Dermis blood vessel endothelial cell (primary cell): Measurements from ENCODE around the gene PYGO1. TPM values are rescaled to one million over a fixed set of nuclear protein-coding genes. Genes with fewer than 3 reads are reported as not detected.
"Not testable (repeated sequence)": the region's sequence is repeated elsewhere in the genome, so short reads cannot be mapped to it uniquely, and the experiment has no call there.

Experiments
- DNase-seq: peaks from one replicate; pipeline ENCODE4 v3.0.0; 2010
- total RNA-seq: library from RNA; depleted of rRNA; stranded (reverse); fragments of >200 nt; gene quantifications from 2 replicates; pipeline ENCODE4 v1.2.3, GENCODE V29; 2014

PYGO1 gene
- total RNA-seq, 1 donor from 2014 or later = 0.51 TPM

DNA sequence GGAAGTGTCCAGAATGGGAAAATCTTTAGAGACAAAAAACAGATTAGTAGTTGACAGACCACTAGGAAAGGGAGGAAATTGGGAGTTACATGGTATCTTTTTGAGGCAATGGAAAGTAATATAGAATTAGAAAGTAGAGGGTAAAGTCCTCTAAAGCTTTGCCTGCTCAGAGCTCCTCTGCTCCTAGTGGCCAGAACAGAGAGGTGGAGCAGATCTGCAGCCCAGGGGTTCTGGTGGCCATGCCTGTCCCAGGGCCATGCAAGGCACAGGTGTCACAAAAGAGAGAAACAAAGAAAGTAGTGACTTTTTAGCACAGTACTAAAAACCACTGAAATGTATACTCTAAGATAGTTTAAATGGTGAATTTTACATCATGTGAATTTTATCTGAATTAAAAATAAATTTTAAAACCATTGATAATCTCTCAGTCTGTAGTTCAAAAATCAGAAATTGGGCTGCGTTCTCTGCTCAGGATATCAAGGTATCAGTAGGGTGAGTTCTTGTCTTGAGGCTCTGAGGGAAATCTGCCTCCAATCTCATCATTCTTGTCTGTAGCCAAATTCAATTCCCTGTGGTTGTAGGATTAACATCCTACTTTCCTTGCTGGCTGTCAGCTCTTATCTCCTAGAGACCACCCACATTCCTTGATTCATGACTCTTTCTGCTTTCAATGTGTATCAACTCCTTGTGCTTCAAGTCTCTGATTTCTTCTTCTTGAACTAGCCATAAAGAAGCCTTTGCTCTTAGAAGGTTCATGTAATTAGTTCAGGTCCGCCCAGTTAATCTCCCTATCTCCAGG, 23.6 kb downstream of the PYGO1 start:
- no peak for DNase-seq

DNA sequence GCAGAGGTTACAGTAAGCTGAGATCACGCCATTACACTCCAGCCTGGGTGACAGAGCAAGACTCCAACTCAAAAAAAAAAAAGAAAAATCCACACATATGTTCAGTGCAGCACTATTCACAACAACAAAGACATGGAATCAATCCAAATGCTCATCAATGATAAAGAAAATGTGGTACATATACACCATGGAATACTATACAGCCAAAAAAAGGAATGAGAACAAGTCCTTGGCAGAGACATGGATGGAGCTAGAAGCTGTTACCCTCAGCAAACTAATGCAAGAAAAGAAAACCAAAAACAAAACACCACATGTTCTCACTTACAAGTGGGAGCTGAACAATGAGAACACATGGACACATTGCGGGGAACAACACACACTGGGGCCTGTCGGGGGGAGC, 25.5 kb downstream of the PYGO1 start:
- no peak for DNase-seq

DNA sequence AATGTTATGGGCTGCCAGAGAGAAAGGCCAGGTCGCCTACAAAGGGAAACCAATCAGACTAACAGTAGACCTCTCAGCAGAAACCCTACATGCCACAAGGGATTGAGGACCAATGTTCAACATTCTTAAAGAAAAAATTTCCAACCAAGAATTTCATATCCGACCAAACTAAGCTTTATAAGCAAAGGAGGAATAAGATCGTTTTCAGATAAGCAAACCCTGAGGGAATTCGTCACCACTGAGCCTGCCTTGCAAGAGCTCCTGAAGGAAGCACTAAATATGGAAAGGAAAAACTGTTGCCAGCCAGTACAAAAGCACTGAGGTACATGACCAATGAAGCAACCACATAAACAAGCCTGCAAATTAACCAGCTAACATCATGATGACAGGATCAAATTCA, 33.1 kb downstream of the PYGO1 start:
- DNase-seq = no peak

DNA sequence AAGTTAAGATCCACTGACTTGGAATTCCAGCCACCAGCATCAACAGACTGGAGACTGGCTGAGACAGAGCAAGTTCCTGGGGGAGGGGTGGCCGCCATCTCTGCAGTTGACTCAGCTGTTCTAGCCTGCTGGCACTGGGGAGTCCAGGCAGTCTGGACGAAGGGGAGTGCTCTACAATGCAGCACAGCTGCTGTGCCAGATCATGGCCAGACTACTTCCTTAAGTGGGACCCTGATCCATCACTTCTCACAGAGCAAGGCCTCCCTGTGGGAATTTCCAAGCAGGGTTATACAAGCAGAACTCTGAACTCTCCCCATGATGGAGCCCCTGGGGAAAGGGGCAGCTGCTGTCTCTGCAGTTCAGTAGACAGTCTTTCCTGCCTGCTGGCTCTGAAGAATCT, 35.2 kb downstream of the PYGO1 start:
- no peak for DNase-seq

DNA sequence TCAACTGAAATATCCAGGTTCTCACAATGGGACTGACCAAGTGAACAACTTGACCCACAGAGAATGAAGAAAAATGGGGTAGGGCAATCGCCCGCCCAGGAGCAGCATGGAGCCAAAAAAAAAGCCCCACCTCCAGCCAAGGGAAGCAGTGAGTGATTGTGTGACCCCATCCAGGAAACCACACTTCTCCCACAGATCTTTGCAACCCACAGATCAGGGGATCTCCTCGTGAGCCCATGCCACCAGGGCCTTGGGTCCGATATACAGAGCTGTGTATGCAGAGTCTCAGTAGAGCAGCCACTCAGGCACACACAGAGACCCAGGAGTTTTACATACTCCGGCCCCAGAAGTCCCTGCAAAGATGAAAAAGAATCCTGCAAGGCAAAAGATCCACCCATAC, 35.7 kb downstream of the PYGO1 start:
- no peak for DNase-seq

DNA sequence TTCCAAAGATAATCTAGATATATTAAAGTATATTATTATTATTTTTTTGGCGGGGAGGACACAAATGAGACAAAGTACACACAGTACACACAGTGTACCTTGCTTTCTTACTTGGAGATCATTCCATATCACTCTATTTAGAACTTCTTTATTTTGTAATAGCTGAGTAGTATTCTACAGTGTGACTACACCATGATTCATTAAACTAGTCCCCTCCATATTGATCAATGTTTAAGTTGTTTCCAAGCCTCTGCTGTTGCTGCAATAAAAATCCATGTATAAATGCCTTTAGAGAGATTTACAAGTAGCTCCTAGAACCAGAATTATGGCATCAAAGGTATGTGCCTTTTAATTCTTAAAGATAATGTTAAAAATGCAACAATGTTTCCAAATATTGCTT, 38.8 kb downstream of the PYGO1 start:
- DNase-seq = no peak

DNA sequence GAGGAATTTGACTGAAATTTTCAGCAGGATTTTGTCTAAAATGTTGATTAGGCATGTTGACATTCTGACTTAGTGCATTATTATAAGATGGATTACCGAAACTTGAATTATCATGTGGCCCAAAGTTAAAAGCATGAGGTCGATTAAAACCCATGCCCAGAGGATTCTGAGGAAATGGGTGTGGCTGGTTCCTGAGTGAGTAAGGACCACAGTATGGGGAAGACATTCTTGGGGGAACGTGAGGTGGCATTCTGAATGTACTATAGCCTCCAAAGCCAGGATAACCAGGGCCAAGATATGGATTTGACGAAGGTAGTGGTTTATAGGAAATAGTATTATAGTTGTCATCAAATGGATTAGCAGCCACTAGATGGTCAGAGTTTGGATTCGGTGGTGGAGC, 41.4 kb downstream of the PYGO1 start:
- DNase-seq = no peak

DNA sequence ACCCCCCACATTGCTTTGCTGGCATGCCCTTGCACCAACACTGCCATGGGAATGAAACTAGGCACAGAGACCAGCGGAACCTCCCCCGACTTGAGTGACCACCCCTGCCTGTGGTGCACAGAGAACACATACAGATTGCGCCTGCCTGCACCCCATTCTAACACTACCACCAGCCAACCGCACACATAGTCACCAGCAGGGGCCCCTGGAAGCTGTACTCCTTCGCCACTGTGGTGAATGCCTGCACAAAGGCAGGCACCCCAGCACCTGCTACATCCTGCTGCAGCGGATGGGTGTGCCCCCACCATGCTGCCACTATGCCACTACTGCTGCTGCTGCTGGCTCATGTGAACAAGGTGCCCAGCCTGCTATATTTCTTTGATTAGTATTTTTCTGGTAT, 52.7 kb downstream of the PYGO1 start:
- DNase-seq = no peak

DNA sequence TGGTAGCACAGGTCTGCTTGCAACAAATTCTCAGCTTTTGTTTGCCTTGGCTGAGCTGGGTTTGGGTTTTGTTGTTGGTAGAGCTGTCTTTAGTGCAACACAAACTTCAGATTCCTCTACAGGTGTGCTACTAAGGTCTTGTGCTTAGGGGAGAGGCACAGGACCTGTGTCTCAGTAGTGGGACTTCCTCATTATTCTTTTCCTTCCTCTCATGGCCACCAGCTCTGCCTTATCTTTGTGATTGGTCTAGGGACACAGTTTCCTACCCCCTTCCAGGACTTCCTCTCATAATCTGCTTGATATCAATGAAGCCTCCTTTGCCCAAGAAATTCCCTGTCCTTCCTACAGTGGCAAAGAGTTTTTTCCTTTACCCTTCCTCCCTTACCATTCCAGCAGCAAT, 55.2 kb downstream of the PYGO1 start:
- no peak for DNase-seq

DNA sequence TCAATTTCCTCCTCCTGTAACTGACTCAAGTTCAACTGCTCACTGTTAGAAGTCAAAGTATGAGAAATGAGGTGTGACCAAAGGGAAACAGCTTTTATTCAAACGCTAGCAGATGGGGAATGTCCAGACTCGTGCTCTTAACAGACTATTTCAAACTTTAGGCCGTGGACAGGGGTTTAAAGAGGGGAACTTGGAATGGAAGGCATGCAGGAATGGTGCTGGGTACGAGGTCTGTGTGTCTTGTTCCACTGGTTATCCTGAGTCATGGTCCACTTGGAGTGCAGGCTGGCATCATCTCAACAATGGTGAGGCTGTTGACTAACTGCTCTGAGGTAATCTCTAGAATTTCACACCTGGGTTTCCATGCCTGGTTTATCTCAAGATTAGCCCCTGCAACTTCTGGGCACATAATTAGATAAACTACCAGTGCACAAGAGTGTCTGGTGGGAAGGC, 57.3 kb downstream of the PYGO1 start:
- DNase-seq = no peak

DNA sequence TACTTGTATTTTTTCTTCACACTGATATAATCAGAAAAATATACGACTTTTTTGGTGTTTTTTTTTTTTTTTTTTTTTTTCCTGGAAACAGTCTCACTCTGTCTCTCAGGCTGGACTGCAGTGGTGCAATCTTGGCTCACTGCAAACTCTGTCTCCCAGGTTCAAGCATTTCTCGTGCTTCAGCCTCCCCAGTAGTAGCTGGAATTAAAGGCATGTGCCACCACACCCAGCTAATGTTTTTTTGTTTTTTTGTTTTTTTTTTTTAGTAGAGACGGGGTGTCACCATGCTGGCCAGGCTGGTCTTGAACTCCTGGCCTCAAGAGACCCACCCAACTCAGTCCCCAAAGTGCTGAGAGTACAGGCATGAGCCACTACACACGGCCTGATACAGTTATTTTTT, 59.3 kb downstream of the PYGO1 start:
- DNase-seq = no peak

DNA sequence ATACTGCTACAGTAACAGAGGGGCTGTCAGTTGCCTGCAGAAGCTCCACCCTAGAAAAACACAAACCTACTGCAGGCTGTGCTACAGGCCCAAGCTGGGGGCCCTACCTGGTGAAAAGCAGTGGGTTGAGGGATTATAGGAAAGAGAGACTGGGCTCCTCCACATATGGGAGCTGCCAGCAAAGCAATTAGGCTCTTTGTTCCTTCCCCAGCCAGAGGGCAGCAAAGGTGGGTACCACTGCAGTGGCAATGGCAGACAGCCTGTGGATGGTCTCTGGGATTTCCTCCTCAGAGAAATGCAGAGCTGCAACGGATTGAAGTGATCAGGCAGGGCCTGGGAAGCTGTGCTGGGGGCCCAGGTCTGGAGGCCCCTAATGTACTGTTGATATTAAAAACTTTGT, 61.0 kb downstream of the PYGO1 start:
- DNase-seq = no peak

DNA sequence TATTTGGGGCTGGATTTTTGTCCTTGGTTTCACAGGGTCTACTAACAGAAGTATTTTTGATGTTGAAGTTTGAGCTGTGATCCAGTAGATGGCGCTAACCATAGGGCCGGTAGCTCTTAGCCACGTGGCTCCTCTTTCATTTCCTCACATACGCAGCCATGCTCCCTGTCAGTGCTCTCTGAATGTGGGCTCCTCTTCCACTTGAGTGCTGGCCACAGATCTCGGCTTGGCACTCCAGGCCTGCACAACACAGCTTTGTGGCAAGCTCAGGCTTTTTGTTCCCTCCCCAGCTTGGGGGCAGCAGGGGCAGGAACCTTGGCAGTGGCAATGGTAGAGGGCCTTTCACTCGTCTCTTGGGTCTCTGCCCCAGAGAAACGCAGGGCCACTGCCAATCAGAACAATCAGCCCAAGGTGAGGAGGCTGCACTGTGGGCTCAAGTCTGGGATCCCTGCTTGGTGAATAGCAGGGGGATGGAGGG, 61.5 kb downstream of the PYGO1 start:
- peak; percentile 73 for DNase-seq

DNA sequence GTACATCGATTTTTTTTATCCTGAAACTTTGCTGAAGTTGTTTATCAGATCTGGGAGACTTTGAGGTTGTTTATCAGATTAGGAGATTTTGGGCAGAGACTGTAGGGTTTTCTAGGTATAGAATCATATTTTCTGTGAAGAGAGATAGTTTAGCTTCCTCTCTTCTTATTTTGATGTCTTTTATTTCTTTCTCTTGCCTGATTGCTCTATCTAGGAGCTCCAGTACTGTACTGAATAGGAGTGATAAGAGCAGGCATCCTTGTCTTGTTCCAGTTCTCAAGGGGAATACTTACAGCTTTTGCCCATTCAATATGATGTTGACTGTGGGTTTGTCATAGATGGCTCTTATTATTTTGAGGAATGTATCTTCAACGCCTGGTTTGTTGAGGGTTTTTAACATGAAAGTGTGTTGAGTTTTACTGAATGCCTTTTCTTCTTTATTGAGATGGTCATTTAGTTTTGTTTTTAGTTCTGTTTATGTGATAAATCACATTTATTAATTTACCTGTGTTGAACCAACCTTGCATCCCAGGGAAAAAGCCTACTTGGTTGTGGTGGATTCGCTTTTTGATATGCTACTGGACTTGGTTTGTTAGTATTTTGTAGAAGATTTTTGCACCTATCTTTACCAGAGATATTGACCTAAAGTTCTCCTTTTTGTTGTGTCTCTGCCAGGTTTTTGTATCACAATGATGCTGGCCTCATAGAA, 65.2 kb downstream of the PYGO1 start:
- no peak for DNase-seq

DNA sequence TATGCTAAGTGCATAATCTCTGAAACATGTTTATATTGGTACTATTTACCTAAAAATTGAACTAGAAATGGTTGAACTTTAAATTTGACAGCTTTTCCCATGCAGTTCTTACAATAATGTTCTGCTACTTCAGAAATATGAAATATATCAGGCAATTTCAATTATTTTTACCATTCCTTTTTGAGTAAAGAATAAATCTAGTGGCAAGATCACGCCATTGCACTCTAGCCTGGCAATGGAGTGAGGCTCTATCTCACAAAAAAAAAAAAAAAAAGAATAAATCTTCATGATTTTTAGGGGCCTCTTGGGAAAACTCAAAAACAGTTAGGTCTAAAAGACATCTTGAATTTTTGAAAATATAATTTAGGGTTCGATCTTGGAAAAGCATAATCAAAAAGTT, 69.5 kb downstream of the PYGO1 start:
- DNase-seq = no peak

DNA sequence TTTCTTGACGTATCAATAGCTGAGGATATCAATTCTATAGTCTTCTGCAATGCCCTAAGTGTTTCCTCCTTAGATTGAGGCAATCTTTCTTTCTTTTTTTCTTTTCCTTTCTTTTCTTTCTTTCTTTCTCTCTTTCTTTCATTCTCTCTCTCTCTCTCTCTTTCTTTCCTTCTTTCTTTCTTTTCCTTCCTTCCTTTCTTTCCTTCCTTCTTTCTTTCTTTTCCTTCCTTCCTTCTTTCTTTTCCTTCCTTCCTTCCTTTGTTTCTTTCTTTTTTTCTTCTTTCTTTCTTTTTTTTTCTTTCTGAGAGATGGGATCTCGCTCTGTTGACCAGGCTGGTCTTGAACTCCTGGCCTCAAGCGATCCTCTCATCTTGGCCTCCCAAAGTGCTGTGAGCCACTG, 70.1 kb downstream of the PYGO1 start:
- no peak for DNase-seq

DNA sequence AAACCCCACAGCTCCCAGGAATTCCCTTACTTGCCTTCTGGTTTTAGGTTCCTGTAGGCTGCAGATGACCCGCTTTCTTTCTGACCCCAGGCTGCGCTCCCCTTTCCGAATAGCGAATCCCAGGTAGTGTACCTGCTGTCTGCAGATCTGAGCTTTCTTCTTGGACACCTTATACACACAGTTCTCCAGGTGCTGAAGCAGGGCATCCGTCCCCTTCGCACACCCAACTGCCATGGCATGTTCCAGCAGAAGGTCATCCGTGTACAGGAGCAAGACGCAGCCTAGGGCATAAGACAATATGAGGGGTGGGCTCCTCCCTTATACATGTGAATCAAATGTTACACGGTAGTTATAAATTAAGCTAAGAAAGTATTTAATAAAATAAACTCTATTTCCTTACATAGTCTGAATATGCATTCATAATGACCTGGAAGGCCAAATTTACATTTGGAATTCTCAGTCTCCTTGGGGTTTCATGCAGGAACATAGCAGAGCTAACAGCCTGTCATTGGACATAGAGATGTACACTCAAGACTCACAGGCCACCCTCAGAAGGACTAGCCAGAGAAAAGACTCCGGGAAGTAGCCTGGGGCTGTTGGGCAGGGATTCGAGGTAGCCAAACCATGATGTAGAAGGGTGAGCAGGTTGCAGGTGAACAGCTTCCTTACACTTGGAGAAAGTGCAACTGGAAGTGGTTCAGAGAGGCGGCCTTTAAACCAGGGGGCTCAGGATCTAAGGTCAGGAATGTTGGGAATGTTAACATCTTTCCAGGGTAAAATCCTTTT, 72.0 kb downstream of the PYGO1 start:
- no peak for DNase-seq

DNA sequence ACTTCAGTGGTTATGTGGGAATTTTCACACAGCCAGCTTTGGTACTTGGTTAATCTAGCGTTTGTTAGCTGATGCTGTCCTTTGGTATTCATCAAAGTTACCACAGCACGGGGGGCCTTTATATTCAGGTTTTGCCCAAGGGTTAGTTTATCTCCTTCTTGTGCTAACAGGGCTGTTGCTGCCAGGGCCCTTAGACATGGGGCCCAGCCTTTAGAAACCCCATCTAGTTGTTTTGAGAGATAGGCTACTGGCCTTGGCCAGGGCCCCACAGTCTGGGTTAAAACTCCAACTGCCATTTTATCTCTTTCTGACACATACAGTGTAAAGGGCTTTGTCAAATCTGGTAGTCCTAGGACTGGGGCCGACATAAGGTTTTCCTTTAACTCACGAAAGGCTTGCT, 72.7 kb downstream of the PYGO1 start:
- DNase-seq = no peak

DNA sequence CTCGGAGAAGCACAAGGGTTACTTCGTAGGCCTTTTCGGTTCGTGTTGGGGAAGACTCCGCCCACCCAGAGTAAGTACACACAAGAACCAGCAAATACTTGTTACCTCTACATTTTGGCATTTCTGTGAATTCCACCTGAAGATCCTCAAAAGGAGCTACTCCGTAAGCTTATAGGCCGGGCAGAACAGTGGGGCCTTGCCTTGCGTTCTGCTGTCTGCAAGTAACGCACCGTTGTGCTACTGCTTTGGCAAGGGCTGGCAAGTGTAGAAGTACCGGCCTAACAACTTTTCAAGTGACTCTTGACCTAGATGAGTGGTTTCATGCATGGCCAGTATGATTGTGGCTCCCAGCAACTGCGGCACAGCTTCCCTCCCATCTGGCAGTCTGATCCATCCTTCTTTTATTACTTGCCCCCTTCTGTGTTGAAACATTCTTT, 73.7 kb downstream of the PYGO1 start:
- DNase-seq = no peak

DNA sequence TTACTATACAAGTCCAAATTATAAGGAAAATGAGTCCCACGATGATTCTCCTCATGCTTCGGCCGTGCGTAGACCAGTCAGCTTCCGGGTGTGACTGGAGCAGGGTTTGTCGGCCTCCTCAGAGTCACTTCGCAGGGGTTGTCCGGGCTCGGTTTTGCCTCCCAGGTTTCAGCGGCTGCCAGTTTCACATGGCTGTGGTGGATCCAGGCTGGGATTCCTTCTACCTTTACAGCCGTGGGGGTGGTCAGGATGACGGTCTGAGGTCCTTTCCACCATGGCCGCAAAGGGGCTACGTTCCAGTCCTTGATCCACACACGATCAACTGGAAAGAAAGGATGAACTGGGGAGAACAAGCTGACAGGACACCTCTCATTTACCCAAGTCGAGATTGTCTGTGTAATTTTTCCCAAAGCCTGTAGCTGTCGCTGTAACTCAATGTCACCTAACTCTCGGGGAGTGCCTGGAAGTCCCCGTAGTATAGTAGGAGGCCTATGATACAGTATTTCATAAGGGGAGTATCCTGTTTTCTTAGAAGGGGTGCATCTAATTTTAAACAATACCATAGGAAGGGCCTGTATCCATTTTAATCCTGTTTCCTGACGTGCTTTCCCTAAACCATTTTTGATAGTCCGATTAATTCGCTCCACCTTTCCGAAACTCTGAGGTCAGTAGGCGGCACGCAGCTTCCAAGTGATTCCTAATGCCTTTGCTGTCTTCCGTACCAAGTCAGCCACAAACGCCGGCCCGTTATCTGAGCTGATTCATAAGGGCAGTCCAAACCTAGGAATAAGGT, 74.3 kb downstream of the PYGO1 start:
- DNase-seq = peak; percentile 55

DNA sequence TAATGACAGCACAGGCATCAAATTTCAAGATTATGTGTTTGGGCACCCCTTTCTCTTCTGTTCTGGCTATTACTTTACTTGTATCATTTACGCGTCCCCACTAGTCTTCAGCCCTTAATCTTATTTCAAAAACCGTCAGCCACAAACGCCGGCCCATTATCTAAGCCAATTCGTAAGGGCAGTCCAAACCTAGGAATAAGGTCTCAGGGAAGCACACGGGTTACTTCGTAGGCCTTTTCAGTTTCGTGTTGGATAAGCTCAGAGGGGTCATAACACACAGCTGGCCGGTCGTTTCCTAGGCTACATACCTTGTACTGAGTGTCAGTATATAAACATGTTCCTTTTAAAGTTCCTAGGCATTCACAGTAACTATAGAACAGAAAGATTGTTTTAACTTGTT, 75.0 kb downstream of the PYGO1 start:
- DNase-seq = no peak

DNA sequence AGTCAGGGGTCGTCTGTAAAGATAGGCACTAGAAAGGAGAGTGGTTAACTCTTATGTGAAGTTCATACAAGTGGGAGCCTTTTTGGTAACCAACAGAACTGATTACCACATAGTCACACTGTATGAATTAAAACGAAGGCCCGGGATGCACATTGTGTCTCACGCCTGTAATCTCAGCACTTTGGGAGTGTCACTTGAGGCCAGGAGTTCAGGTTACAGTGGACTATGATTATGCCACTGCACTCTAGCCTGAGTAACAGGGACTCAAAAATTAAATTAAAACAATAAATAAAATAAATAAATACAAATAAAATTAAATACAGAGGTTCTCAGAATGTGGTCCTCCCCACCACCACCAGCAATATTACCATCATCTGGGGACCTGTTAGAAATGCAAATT, 80.6 kb downstream of the PYGO1 start:
- no peak for DNase-seq

DNA sequence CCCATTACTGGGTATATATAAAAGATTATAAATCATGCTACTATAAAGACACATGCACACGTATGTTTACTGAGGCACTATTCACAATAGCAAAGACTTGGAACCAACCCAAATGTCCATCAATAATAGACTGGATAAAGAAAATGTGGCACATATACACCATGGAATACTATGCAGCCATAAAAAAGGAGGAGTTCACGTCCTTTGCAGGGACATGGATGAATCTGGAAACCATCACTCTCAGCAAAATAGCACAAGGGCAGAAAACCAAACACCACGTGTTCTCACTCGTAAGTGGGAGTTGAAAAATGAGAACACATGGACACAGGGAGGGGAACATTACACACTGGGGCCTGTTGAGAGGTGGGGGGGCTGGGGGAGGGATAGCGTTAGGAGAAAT, 82.7 kb downstream of the PYGO1 start:
- DNase-seq = not testable (repeated sequence)
